Globus pallidus (tissue), 1 donor: ENCODE measurements around the gene ATG7.

ENCODE experiments used
- DNase-seq: peaks from one replicate; pipeline ENCODE4 v3.0.0-alpha.2; 2015; ENCODE audit warnings: low spot score

The ATG7 gene, protein sequence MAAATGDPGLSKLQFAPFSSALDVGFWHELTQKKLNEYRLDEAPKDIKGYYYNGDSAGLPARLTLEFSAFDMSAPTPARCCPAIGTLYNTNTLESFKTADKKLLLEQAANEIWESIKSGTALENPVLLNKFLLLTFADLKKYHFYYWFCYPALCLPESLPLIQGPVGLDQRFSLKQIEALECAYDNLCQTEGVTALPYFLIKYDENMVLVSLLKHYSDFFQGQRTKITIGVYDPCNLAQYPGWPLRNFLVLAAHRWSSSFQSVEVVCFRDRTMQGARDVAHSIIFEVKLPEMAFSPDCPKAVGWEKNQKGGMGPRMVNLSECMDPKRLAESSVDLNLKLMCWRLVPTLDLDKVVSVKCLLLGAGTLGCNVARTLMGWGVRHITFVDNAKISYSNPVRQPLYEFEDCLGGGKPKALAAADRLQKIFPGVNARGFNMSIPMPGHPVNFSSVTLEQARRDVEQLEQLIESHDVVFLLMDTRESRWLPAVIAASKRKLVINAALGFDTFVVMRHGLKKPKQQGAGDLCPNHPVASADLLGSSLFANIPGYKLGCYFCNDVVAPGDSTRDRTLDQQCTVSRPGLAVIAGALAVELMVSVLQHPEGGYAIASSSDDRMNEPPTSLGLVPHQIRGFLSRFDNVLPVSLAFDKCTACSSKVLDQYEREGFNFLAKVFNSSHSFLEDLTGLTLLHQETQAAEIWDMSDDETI

DNA sequence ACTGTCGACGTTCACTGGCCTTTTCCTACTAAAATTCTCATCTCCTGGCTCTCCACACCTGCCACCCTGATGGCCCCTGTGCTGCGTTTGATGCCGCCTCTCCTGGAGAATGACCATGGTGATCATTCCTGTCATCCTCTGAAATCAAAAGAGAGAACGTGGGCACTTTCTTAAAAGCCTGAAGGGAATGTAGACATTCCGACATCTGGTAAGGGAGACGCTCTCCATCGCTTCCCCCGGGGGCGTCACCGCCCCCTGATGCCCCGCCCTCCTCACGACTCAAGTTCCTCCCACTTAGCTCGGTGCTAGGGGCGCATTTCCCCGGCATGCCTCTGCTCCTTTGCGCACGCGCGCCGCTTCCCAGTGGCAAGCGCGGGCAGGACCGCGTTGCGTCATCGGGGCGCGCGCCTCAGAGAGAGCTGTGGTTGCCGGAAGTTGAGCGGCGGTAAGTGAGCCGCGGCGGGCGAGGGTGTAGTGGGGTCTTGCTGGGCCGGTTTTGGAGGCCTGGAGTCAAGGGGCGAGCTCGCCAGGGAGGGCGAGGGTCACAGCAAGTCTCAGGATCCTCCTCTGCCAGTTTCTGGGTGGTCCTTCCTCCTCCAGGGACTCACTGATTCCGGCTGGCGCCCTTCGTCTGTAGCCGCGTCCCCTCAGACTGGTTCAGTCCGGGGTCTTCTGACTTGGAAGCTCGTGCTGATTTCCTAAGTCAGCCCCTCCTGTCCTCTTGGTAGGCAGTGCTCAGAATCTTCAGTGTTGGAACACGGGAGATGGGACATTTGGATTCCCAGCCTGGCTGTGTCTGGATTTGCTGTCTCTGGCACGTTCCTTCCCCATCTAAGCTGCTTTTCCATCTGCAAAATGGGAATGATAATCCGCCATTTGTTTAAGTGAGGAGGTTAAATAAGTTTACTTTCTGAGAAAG is at the start of gene ATG7:
TSS of gene ATG7 (plus strand) at position 412 of the 919 bp plus-strand sequence. CDS start 26,299 bp downstream, outside the sequence.
- peak; percentile 96 for DNase-seq

DNA sequence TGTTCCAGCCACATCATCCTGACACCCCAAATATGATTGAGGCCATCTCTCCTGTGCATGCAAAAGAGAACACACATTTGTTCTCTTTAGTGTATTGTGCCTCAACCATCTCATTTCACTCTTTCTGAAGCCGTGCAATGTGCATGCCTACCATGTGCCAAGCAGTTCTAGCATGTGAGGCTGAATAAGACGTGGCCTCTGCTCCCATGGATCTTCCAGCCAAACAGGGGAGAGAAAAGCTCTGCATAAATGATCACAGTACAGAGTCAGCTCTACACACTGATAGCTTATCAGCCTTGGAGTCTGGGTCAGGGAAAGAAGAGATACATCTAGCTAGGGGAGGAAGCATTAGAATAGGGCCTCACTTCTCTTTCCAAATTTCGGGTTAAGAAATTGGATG is 48.2 kb upstream of the ATG7 start:
- no peak for DNase-seq

DNA sequence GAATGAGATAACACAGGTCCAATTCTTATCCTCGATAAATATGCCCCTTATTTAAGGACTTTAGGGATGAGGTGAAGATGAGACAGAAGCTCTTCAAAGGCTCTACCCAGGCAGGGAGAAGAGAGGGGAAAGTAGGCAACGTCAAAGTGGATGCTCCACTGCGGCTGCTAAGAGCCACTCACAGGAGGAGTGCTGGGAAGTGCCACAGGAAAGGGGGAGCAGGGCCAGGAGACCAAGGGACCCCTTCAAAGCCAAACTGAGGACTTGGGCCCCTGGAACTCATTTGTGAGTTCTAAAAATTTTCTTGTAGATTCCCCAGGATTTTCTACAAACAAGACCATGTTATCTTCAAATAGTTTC is 47.3 kb upstream of the ATG7 start:
- no peak for DNase-seq

DNA sequence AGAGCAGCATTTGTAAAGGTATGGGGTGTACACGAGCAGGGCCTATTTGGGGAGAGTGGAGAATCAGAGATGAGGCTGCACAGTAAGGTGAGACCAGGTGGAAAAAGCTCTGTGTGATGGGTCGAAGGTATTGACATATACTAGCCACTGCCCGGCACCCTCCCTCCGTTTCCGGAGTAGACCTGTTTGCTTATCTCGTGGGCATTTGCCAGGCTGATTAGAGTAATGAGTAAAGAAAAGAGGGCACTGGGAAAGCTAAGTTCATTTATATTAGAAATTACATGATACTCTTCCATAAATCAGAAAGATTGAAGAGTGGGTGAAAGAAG is 46.2 kb upstream of the ATG7 start:
- DNase-seq: no peak

DNA sequence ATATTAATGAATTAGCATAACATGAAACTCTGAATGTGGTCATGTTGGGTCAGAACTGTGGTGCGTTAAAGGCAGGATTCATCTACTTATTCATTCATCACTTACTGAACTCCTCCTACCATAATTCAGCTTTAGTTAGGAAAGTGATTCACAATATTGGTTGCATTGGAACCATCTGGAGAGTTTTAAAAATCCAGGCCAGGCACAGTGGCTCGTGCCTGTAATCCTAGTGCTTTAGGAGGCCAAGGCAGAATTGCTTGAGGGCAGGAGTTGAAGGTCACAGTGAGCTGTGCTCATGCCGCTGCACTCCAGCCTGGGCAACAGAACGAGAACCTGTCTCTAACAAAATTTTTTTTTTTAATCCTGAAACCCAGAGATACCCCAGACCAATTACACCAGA is 44.2 kb upstream of the ATG7 start:
- no peak for DNase-seq

DNA sequence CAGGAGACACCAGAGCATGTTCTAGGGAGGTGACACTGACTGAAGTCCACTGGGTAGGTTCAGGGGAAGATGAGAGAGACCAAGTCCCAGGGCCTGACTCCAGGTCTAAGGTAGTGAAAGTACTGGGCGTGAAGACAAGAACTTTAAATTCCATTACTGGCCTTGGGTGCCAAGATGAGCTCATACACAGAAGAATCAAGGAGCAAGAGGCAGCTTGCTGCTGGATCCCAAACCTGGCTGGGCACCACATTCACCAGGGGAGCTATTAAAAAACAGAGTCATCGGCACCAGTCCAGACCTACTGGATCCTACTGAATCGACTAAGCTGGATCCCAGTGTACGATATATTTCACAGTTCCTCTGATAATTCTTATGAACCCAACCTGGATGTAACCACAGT is 42.1 kb upstream of the ATG7 start:
- no peak for DNase-seq

DNA sequence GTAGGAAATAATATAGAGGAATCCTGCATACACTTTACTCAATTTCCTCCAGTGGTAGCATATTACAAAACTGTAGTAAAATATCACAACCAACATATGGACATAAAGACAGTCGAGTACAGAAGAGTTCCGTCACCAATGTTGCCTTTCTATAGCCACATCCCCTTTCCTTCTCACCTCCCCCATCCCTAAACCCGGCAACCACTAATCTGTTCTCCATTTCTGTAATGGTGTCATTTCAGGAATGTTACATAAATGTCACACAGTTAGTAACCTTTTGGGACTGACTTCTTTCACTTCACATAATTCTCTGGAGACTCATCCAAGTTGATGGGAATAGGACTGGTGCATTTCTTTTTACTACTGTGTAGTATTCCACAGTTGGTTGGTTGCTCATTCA is 41.4 kb upstream of the ATG7 start:
- DNase-seq: no peak

DNA sequence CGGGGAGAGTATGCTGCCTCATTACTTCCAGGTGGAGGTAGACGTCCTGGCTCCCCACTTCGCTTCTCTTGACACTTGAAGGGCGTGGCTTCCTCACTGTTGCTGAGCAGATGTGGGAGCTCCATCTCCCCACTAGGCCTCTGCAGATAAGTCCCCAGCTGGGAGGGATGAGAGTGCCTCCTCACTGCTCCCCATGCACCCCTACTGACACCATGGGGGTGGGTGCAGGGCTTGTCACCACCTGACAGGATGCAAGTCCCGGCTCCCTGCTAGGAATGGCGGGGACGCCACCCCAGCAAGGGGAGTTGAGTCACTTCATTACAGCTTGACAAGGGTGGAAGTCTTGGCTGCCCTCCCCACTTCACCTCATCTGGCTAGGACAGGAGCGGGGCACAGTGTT is 36.8 kb upstream of the ATG7 start:
- DNase-seq: no peak

DNA sequence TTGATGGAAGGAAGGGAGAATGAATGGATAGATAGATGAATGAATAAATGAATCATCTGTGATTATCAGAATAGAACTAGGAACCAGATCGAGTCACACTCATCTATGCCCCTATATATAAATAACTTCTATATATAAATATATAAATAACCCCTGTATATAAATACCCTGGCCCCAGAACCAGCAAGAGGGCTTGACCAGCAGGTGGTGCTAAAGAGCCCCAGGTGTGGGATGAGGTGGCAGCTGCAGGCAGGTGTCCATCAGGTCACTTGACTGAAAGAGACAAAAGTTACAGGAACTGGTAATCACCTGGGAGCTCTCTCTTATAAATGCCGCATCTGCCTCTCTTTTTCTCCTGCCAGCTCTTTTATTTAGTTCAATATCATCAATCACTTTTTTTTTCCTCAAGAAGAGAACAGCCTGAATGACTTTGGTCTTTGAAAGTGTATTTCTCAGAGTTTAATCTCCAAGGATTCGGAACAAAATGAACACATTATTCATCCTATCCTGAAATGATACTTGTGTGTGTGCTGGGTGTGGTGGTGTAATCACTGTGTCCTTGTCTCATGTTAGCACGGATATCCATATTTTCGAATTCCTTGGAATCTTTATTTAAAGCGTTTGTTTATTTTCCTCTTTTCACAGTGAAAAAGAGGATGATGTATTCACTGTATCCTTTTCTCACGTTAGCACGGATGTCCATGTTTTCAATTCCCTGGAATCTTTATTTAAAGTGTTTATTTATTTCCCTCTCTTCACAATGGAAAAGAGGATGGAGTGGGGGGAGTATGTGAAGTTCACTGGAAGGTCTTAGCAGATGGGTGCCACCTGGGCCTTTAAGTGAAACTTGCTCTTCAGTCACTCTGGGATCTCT is 35.4 kb upstream of the ATG7 start:
- DNase-seq: peak; percentile 12

DNA sequence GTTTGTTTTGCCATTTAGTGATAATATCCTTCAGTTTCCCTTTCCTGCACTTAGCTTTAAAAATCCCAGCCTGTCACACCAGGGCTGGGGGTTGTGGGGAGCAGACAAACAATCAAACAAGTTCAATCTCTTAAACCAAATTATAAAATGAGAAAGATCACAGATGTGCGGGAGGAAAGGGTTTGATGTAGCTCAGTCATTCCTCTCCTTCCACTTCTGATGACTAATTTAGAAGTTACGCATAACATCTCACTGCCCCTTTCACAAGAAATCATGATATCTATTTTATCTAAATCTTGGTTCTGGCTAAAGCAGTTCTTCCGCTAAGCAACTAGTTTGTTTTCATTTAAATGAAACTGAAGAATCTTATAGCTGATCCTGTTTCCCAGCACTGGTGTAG is 34.1 kb upstream of the ATG7 start:
- DNase-seq: no peak

DNA sequence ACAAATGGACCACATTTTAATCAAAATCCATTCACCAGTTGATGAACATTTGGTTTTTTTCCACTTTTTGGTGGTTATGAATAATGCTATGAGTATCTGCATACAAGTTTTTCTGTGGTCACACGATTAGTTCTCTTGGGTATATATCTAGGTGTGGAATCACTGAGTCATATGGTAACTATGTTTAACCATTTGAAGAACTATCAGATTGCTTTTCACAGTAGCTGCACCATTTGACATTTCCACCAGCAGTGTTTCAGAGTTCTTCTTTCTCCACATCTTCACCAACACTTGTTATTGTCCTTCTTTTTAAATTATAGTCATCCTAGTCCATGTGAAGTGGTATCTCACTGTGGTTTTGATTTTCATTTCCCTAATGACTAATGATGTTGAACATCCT is 33.3 kb upstream of the ATG7 start:
- DNase-seq: no peak

DNA sequence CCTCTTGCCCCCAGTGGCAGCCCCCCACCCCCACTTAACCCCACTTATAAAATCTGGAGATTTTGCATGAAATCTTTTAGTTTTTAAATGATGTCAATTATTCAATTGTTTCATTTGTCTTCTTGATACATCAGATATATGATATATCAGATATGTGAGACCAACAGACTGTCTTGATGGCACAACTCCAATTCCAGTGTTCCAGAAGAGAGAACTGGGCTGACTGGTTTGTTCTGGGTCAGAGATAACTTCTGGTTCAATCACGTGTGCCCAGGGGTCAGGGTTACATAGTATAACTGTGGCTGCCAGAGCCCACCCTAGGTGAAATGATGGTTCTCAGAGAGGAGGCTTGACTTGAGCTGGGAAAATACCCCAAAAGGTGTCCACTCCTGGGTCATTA is 32.4 kb upstream of the ATG7 start:
- DNase-seq: no peak

DNA sequence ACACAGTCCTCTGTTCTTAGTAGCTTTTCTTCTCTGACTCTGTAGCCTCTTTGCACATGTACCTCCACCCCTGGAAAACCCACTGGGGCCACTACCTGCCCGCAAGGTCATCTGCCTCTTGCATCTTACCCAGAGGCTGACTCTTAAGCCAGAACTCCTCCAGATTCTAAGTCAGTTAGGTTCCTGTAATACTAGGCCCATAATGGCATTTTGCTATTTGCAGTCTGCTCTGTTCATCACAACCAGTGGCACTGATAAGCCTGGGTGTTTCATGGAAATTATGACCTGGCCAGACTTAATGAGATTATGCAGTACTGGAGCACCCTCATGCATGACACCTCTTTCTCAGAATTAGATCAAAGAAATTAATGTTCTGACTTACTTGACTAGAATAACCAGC is 31.7 kb upstream of the ATG7 start:
- no peak for DNase-seq

DNA sequence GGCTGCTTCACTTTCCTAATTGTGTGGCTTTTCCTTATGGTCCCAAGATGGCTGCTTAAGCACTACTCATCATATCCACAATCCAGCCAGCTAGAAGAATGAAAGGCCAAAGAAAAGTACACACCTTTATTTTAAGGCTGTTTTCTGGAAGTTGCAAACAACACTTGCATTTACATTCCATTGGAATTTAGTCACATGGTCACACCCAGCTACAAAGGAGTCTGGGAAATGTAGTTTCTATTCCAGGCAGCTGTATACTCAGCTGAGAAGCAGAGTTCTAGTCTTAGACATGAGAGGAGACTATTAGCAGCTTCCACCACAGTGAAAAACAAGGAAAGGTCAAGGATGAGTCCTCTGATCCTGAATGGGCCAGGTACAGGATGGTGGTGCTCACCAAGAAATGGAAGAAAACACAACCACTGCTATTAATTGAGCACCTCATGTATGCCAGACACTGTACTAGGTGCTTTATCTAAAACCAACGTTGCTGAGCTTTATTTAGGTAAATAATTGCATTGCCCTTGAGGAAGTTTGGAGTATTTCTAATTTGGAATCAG is 28.0 kb upstream of the ATG7 start:
- DNase-seq: no peak

DNA sequence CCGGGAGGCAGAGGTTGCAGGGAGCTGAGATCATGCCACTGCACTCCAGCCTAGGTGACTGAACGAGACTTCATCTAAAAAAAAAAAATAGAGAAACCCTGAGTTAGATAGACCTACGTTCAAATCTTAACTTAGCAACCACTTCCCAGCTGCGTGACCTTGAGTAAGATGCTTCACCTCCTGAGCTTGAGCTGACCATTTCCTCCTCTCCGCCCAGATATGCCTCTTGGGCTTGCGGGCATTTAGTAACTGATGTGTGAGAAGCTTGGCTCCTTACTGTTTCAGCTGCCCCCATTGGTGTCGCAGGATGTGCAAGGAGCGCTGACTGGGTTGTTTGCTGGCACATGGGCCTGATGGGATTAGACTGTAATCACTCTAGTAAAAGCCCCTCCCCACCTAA is 26.9 kb upstream of the ATG7 start:
- DNase-seq: no peak

DNA sequence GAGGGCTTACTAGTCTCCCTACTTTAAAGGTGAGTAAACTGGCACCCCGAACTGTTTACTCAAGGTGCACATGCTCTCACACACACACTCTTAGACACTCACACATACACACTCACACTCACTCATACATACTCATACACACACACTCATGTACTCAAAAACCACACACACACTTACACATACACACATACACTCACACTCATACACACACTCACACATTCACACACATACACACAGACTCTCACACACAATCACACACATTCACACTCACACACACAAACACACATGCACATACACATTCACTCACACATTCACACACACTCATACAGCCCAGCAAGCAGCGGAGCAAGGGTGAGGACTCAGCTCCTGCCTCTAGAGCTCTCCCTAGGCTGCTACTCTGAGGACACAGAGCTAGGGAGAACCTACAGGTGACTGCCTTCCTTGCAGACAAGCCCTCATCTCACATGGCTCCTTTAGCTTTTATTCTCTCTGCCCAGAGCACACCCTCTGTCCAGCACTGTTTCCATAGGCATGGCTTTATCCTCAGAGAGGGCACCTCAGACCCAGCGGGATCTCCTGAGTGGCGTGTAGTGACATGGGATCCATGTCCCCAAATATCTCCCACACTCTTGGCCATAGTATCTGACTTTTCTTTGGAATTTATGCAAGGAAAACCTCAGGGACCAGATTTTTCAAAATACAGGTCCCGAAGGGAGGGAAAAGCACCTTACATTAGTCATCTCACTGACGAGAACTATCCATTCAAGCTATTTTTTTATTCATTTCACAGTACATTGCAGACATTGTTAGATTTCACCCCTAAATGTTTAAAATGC is 26.2 kb upstream of the ATG7 start:
- DNase-seq: no peak

DNA sequence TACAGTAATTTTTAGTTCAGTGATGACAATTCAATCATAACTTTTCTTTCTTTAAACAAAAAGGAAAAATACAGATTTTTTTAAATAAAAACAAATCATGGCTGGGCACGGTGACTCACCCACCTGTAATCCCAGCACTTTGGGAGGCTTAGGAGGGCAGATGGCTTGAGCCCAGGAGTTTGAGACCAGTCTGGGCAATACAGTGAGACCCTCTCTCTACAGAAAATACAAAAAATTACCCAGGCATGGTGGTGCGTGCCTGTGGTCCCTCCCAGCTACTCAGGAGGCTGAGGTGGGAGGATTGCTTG is 25.6 kb upstream of the ATG7 start:
- DNase-seq: no peak

DNA sequence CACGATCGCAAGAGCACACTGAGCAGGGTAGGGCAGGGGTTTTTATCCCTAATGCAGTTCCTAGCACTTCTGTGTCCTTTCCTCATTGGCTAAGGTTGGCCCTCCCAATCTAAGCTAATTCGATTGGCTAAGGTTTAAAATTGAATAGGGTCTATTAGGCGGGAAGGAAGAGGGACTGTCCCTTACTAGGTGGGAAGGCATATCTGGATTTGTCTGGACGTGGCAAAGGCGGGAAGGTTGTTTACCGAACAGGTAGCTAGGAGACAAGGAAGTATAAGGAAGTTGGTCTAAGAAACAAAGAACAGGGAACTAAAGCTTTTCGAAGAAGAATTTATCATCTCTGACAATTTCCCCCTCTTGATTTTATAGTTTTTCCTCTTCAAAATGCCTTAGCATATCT is 24.8 kb upstream of the ATG7 start:
- no peak for DNase-seq

DNA sequence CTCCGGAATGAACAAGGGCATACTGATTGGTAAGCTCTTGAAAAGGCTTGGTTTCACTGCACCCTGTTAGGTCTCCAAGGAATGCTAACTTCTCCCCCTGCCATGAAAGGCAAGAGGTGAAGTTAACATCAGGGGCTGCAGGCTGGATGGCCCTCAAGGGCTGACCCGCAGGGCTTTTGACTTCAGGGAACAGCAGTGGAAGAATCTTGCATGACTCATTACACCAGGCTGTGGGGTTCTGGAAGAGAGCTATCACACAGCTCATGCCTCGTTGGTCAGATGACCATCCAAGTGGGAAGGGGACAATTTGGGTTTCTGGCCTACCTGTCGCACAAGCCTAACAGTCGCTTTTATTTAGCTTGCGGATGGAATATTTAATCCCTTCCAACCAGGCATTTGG is 23.6 kb upstream of the ATG7 start:
- no peak for DNase-seq

DNA sequence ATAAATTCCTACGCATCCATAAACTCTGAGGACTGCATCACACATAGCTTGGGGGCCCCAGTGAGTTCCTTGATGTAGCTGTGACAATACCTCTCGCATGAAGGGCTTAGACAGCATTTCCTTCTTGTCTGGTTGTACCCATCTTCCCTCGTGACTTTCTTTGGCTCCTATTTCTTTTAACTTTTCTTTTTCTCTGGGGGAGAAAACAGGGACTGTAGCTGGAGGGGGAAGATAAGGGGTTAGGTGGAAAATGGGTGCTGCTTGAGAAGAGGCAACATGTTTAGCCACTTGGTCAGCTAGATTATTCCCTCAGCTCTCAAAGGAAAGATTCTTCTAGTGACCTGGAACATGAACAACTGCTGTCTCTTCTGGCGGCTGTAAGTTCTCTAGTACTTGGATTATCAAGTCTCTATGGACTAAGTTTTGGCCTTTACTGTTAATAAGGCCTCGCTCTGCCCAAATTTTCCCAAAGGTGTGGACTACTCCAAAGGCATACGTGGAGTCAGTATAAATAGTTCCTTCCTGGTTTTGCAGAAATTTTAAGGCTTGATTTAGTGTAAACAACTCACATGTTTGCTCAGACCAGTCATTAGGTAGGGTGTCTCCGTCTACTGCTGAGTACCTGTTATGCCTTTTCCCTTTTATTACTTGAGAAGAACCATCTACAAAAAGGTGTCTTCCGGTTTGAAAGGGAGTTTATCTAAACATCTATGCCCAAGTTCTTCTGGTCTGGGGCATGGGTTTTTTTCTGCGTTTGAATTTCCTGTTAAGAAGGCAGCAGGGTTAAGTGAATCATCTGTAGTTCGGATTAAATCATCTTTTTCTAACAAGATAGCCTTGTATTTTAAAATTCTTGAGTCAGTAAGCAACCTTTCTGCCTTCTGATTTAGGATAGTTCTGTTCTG is 21.0 kb upstream of the ATG7 start:
- no peak for DNase-seq
